ENCODE results near the gene INTS1.

Gene INTS1

DNA sequence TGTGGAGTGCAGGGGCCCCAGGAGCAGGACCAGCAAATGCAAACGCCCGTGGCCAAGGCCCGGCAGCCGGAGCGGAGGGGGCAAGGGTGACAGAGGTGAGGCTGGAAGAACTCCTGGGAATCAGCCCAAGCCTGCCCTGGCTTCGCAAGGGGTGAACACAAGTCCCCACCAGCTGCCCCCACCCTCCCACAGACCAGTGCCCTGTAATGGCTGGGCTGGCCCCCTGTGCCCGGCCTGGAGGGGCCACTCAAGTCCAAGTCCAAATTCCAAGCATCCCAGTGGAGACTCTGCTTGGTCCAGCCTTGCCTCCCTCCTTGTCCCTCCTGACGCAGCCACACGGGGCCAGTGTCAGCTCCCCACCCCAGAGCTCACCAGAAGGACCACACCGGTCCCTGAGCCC lies 73.0 kb downstream of the INTS1 start:
- no peak for DNase-seq (ENCODE audit: low read depth)

DNA sequence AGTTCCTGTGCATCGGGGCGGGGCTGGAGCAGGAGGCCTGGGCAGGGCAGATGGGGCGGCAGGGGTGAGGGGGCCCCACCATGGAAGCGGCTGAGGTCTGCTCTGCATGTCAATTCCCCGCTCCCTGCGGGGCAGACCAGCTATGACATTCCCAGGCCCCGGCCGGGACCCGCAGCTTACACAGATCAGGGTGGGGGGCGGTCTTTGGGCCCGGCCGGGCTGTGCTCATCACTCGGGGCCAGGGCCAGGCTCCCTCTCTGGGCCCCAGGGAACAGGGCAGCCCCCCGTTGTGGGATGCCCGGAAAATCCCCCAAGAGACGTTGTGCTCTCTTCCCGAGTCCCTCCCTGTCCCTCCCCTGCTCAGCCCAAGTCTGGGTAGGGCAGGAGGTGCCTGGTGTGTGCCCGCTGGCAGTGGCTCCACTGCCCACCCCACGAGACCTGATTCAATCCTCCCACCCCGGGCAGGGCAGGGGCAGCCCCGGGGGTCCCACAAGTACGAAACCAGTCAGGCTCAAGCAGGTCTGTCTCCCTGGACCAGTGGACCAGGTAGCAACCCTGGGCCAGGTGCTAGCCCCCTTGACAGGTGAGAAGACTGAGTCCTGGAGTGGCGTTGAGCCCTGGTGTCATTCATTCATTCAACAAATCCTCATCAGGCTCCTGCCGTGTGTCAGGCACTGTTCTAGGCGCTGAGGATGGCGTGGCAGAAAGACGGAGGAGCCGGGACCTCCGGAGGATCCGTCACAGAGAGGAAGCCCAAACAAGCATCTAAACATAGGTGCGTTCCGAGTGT lies 73.9 kb downstream of the INTS1 start:
- DNase-seq (ENCODE audit: low read depth), result no peak

DNA sequence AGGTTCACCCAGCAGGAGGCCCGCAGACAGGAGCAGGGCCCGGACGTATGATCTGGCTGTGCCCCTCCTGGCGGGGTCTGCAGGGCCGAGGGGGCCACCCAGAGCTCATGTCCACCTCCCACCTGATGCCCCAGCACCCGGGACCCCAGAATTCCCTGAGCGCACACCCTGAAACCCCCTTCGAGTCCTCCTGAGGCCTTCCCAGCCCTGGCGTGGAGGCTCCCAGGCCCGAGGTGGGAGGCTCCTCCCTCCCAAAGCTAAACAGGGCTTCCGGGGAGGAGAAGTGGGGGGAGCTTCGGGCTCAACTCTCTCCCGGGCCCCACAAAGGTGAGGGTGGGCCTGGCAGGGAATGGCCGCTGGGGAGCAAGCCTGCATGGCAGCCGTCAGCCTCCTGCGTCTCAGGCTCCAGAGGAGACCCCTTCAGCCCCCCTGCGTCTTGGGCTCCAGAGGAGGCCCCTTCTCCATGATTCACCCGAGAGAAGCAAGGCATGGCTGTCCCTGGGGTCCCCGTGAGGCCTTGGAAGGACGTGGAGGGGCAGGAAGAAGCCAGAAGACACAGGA lies 75.2 kb downstream of the INTS1 start:
- no peak for DNase-seq (ENCODE audit: low read depth)

DNA sequence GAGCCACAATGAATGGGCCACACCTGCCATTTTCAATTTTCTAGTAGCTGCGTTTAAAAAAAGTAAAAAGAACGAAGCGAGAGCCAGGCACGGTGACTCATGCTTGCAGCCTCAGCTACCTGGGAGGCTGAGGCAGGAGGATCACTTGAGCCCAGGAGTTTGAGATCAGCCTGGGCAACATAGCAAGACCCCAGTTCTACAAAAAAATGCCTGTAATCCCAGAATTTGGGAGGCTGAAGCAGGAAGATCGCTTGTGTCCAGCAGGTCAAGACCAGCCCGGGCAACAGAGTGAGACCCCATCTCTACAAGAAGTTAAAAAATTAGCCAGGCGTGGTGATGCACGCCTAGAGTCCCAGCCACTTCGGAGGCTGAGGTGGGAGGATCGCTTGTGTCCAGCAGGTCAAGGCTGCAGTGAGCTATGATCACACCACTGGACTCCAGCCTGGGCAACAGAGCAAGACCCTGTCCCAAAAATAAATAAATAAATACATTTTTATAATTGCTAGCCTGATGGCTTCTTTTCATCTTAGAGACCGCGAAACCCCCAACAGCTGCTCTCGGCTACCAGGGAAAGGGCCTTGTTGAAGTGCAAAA lies 77.0 kb downstream of the INTS1 start:
- DNase-seq (ENCODE audit: low read depth), result no peak

DNA sequence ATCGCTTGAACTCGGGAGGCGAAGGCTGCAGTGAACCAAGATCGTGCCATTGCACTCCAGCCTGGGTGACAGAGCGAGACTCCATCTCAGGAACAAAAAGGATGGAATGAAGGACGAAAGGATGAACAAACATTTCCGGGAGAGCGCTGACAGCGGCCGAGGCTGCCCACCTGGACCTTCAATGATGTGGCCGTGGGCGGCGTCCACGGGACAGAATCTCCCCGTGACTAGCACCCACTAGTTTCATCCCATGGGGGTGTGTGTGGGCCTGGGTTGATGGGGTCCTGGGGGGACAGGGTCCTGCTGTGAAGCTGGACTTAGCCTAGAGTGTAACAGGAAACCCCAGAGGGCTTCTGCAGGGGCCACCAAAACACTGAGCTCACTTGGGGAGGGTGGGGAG lies 77.7 kb downstream of the INTS1 start:
- DNase-seq (ENCODE audit: low read depth), result no peak

DNA sequence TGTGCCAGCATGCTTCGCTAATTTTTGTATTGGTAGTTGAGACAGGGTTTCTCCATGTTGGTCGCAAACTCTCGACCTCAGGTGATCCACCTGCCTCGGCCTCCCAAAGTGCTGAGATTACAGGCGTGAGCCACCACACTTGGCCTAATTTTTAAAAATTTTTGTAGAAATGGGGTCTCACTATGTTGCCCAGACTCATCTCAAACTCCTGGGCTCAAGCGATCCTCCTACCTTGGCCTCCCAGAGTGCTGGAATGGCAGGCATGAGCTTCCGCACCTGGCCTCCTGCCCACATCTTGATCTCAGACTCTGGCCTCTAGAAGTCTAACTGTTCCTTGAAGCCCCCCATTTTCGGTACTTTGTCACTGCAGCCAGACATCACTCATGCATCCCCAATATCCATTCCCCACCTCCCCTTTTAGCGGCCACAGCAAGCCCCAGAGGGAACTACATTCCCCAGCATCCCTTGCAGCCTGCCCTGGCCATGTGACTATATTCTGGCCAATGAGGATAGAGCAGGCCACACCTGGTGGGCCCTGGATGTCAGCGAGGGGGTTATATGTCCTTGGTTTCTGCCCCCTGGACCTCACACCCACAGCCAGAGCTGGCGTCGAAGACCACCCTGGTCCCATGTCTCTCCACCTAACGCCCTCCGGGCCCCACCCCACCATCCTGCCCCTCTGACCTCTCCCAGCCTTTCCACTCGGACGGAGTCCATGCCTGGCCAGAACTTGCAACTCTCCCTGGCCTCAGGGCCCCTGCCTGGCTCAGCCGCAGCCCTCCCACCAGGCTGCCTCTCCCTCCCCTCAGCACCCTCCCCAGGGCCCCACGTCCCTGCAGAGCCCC lies 78.7 kb downstream of the INTS1 start:
- no peak for DNase-seq (ENCODE audit: low read depth)

DNA sequence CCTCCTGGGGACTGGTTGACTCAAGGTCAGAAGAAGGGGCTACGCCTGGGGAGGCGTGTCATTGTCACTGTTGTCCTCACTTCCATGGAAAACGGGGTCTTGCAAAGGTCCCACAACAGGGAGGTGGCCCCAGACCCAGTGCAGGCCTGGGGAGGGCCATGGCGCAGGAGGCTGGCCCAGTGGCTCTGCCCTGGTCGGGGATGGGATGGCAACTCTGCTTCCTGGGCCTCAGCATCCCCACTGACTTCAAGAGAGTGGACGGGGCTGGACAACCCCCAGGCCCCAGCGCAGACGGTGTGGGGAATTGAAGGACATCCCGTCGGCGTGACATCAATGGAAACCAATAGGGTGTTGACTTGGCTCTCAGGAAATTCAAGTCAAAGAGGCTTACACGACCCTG lies 80.1 kb downstream of the INTS1 start:
- no peak for DNase-seq (ENCODE audit: low read depth)

DNA sequence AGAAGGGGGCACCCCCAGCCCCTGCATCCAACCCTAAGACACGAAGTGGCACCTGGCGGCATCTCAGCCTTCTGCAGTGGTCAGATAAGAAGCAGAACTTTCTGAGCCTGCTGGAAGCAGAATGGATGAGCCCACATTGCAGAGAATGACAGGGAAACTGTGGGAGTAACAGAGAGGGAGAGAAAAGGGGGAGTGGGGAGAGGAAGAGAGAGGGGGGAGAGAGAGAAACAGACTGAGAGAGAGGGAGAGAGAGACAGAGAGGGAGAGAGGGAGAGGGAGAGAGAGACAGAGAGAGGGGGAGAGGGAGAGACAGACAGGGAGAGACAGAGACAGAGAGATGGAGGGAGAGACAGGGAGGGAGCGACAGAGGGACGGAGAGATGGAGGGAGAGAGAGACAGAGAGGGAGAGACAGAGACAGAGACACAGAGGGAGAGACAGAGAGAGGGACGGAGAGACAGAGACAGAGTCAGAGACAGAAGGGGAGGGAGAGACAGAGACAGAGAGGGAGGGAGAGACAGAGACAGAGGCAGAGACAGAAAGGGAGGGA lies 80.9 kb downstream of the INTS1 start:
- no peak for DNase-seq (ENCODE audit: low read depth)

DNA sequence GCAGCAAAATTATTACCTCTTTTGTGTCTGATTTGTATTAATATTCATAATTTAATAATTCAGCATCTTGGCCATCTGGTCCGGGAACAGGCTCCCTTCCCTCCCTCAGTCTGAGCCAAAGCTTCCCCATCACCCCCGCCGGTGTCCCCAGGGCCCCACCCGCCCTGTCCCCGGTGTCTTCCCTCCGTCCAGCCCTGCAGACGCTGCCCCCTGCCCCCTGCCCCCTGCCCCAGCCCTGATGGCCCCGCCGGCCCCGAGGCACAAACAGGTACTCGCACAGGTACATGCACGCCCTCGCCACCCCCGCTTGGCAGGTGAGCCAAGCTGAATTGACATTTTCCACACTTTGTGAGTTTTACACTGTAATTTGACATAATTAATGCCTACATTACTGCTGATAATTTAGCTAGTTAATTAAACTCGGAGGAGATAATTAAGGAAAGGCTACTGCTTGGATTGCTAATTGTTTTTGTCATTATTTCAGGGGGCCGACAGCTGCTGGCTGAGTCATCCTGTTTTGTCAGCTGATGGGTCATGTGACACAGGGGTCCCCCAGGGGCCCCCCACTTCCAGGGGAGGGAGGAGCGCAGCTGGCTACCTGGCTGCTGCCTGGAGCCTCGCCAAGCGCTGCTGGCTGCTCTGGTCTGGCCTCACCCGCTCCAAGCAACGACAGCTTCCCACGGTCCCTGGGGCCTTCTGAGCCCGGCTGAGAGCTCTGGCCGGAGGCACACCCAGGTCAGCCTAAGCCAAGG lies 81.5 kb downstream of the INTS1 start:
- DNase-seq (ENCODE audit: low read depth), result no peak

DNA sequence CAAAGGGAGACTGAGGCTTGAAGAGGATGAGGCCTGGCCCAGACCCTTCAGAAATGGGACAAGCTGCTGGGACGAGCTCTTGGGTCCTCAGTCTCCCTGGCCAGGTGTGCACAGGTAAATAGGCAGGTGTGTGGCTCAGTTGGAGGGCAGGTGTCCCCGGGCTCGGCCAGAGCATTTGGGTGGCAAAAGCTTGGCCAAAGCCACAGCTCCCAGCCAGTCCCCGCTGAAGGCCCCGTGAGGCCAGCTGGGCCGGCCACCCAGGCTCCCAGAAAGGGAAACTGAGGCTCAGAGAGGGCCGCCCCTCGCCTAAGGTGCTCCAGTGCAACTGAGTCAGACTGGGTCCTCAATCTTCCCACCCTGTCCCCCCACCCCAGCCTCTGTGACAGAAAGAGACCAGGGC lies 82.2 kb downstream of the INTS1 start:
- no peak for DNase-seq (ENCODE audit: low read depth)

DNA sequence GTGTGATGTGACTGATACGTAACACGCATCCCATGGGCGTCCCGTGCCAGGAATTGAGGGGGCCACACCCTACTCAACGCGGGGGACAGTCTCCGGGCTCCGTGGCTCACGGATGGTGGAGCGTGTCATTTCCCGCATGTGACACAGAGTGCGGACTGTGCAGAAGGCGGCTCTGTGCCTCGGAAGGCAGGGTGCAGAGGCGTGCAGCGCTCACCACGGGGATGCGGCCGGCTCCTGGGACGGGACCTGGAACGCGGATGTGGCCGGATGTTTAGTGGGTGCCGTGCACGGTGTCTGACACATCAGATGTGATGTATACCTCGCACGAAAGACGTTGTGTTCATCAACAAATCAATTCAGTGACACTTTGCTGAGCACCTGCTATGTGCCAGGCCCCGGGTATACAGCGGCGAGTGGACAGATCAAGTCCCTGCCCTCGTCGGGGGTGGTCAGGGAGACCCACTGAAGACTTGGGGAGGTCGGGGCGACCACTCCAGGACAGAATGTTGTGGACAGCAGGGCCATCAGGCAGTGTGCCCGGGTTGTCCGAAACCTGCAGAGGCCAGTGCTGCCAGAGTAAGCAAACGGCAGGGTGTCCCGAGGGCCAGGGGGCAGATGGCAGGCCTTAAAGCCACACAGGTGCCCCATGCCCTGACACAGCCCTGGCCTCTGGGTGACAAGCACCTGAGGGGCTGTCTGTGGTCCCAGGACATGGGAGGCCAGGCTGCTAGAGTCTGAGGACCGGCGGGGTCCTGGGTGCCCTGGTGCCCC lies 83.0 kb downstream of the INTS1 start:
- DNase-seq (ENCODE audit: low read depth), result no peak
